KMS-11 (cell line): Measurements from ENCODE around the gene TRNT1.

Source experiments
- H2AFZ ChIP-seq: fragments of 200-600 bp; sonication (generic); 2 replicates; pipeline ENCODE4 v1.6.1; 2016; ENCODE audit warnings: antibody characterized with exemption, mixed run types, low read depth
- H3K27ac ChIP-seq: fragments of 200-600 bp; sonication (generic); 2 replicates; pipeline ENCODE4 v1.6.1; 2016; ENCODE audit warnings: mild to moderate bottlenecking, mixed run types
- H3K27me3 ChIP-seq: fragments of 200-600 bp; sonication (generic); 2 replicates; pipeline ENCODE4 v1.6.1; 2017; ENCODE audit warnings: mild to moderate bottlenecking, low read depth, mixed run types, moderate library complexity; ENCODE audit not compliant: insufficient read depth
- H3K36me3 ChIP-seq: fragments of 200-600 bp; sonication (generic); 2 replicates; pipeline ENCODE4 v1.6.1; 2017; ENCODE audit warnings: mild to moderate bottlenecking, mixed run types; ENCODE audit not compliant: insufficient read depth
- H3K4me1 ChIP-seq: fragments of 200-600 bp; sonication (generic); 2 replicates; pipeline ENCODE4 v1.6.1; 2016; ENCODE audit warnings: mild to moderate bottlenecking, low read depth, mixed run types; ENCODE audit not compliant: poor library complexity, severe bottlenecking
- H3K4me2 ChIP-seq: fragments of 200-600 bp; sonication (generic); 2 replicates; pipeline ENCODE4 v1.7.0; 2016; ENCODE audit warnings: mild to moderate bottlenecking, mixed run types
- H3K4me3 ChIP-seq: fragments of 200-600 bp; sonication (generic); IDR thresholded peaks from 2 replicates; pipeline ENCODE4 v1.6.1; 2017; ENCODE audit warnings: low read depth, low read length, mixed read lengths; ENCODE audit not compliant: insufficient read depth
- H3K79me2 ChIP-seq: fragments of 200-600 bp; sonication (generic); 2 replicates; pipeline ENCODE4 v1.6.1; 2016; ENCODE audit warnings: low read depth, mixed run types; ENCODE audit not compliant: insufficient read depth
- H3K9ac ChIP-seq: fragments of 200-600 bp; sonication (generic); 2 replicates; pipeline ENCODE4 v1.6.1; 2016; ENCODE audit warnings: mild to moderate bottlenecking, mixed run types
- H4K20me1 ChIP-seq: fragments of 200-600 bp; sonication (generic); 2 replicates; pipeline ENCODE4 v1.6.1; 2016; ENCODE audit warnings: mild to moderate bottlenecking, mixed run types; ENCODE audit not compliant: insufficient read depth
- CTCF ChIP-seq: fragments of 200-600 bp; sonication (generic); conservative IDR thresholded peaks from 2 replicates; pipeline ENCODE4 v1.6.1; 2017; ENCODE audit warnings: low read depth, mild to moderate bottlenecking, antibody characterized with exemption, low read length, moderate library complexity, mixed read lengths

The TRNT1 gene

GRCh38 chr3:3117651-3118050, 9.1 kb upstream of the TRNT1 start:
- Histone ChIP-seq H3K4me2 (no peak overlapping the region), H3K27ac (no peak overlapping the region), H3K27me3 (no peaks in the 10 kb centered on the region), H3K36me3 (no peaks in the 10 kb centered on the region), H3K4me1 (no peaks in the 10 kb centered on the region), H2AFZ (no peak overlapping the region), H3K9ac (no peak overlapping the region), H4K20me1 (no peaks in the 10 kb centered on the region), H3K4me3 (no peak overlapping the region), H3K79me2 (no peaks in the 10 kb centered on the region)
- TF ChIP-seq CTCF = no peak

DNA sequence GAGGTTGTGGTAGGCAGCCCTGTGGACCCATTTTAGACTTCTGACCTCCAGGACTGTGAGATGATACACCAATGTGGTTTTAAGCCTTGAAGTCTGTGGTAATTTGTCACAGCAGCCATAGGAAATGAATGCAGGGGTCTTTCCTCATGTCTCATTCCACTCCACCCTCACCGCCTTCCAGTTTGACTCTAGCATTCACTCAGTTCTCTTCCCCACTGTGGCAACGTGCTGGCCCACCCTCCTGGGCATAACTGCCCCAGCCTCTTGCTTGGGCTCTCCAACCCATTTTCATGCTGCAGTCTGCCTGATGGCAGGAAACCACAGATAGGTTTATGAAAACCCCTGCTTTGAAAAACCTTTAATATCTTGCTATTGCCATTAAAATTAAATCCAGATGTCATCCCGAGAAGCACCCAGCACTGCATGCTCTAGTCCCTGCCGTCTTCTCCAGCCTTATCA, 7.3 kb upstream of the TRNT1 start:
- H2AFZ ChIP-seq = no peak overlapping the region
- H3K79me2 ChIP-seq = no peaks in the 10 kb centered on the region
- no peak overlapping the region for H3K4me3 ChIP-seq
- no peak overlapping the region for H3K4me2 ChIP-seq
- H3K27ac ChIP-seq = no peak overlapping the region
- H3K27me3 ChIP-seq = no peaks in the 10 kb centered on the region
- no peaks in the 10 kb centered on the region for H3K36me3 ChIP-seq
- no peak for TF ChIP-seq CTCF
- H4K20me1 ChIP-seq = no peaks in the 10 kb centered on the region
- no peaks in the 10 kb centered on the region for H3K4me1 ChIP-seq
- H3K9ac ChIP-seq = no peak overlapping the region

DNA sequence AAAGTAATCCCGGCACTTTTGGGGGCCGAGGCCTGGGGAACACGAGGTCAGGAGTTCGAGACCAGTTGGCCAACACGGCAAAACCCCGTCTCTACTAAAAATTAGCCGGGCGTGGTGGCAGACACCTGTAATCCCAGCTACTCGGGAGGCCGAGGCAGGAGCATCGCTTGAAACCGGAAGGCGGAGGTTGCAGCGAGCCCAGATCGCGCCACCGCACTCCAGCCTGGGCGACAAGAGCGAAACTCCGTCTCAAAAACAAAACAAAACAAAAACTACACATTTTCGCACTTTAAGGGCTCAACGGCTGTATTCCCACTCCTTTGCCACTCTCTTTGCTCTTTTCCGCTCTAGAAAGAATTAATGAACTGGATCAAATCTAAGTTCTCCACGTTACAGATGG, 763 bp upstream of the TRNT1 start:
- peak overlapping the region; percentile 89 for H3K27ac ChIP-seq
- peak overlapping the region; percentile 87 for H2AFZ ChIP-seq
- H3K9ac ChIP-seq = peak overlapping the region; percentile 99
- H4K20me1 ChIP-seq = no peaks in the 10 kb centered on the region
- TF ChIP-seq CTCF = no peak
- H3K4me1 ChIP-seq = no peaks in the 10 kb centered on the region
- no peaks in the 10 kb centered on the region for H3K36me3 ChIP-seq
- H3K79me2 ChIP-seq = peaks cover 13% of the 10 kb centered on the region; the same call in 1 of the 2 replicates
- H3K4me2 ChIP-seq = peak overlapping the region; percentile 59
- no peaks in the 10 kb centered on the region for H3K27me3 ChIP-seq
- peak overlapping the region; percentile 80 for H3K4me3 ChIP-seq

DNA sequence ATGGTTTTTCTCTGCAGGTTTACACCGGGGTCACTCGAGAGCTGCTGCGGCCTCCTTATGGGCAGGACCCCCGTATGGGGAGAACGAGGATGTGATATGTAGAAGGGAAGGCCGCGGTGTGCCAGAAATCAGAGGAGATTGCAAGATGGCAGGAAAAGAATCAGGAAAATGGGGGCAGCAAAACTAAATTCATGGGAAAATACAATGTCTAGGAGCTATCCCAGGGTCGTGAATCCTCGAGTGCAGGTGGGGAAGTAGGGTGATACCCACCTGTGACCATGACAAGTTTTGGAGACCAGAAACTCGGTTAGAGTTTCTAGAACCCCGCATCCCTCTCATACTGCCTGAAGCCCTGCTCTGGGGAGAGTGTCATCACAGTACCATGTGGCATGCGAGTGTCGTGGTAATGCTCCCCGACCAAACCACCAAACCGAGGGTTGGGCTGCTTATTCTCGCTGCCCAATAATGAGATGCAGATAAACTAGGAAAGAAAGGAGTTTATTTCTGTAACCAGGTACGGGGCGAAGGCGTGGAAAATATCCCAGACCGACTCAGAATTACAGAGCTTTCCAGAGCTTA, 781 bp downstream of the TRNT1 start:
- Histone ChIP-seq H4K20me1 (no peaks in the 10 kb centered on the region), H3K4me3 (peak overlapping the region; percentile 76), H3K27ac (peak overlapping the region; percentile 89), H3K27me3 (no peaks in the 10 kb centered on the region), H3K4me1 (no peaks in the 10 kb centered on the region), H2AFZ (peak overlapping the region; percentile 54), H3K36me3 (no peaks in the 10 kb centered on the region), H3K4me2 (peak overlapping the region; percentile 84), H3K9ac (peak overlapping the region; percentile 99), H3K79me2 (peaks cover 13% of the 10 kb centered on the region; the same call in 1 of the 2 replicates)
- no peak for TF ChIP-seq CTCF
